Caco-2 (cell line): Measurements from ENCODE around the gene ASXL1. TPM values are rescaled to one million over a fixed set of nuclear protein-coding genes. Genes with fewer than 3 reads are reported as not detected.

ENCODE experiments used
- Bru-seq: library from RNA; stranded (reverse); fragments of 400-500 nt; gene quantifications from one replicate; lab custom pipeline; 2021; lab: Mats Ljungman, UMichigan
- BruChase-seq, 2 experiments: library from RNA; stranded (reverse); fragments of 400-500 nt; gene quantifications; one replicate each; lab custom pipeline; 2021; lab: Mats Ljungman, UMichigan
- BruUV-seq: library from RNA; stranded (reverse); fragments of 400-500 nt; replicated peaks from 2 replicates; lab custom pipeline; 2021; lab: Mats Ljungman, UMichigan
- CTCF ChIA-PET: fragments of 300-600 bp; sonication (Branson Sonifier 250); formaldehyde crosslinking; loops from one replicate; lab custom pipeline; 2022; ENCODE audit warnings: antibody characterized with exemption; lab: Charles Lee
- POLR2A ChIA-PET: fragments of 300-600 bp; sonication (Branson Sonifier 250); formaldehyde crosslinking; loops from one replicate; lab custom pipeline; 2022; ENCODE audit warnings: antibody characterized with exemption; lab: Charles Lee
- DNase-seq, 2 experiments: peaks; one replicate each; pipeline versions ENCODE4 v3.0.0 to v3.0.0-alpha.2; 2020 to 2022
- H3K27me3 ChIP-seq: replicated peaks from 2 replicates; pipeline ENCODE4 v1.6.0; 2011; ENCODE audit warnings: low read length; ENCODE audit not compliant: control insufficient read depth, insufficient read depth
- H3K36me3 ChIP-seq: 2 replicates; pipeline ENCODE4 v1.5.1; 2011; ENCODE audit warnings: low read length; ENCODE audit not compliant: control insufficient read depth, insufficient read depth
- H3K4me1 ChIP-seq: fragments of 250-450 bp; sonication (Bioruptor Pico); 2 replicates; pipeline ENCODE4 v1.5.1; 2020; ENCODE audit warnings: mild to moderate bottlenecking
- H3K4me3 ChIP-seq: 2 replicates; pipeline ENCODE4 v1.5.1; 2011; ENCODE audit warnings: low read depth, mild to moderate bottlenecking, control low read depth, low read length
- H3K9me3 ChIP-seq: fragments of 250-450 bp; sonication (Bioruptor Pico); 2 replicates; pipeline ENCODE4 v1.5.1; 2020; ENCODE audit warnings: mild to moderate bottlenecking, moderate library complexity
- H3K27ac Mint-ChIP-seq: one replicate; pipeline ENCODE4 v1.8.0; 2022; ENCODE audit warnings: mixed read lengths; ENCODE audit not compliant: unreplicated experiment
- H3K27me3 Mint-ChIP-seq: one replicate; pipeline ENCODE4 v1.8.0; 2022; ENCODE audit warnings: mixed read lengths; ENCODE audit not compliant: insufficient read depth, unreplicated experiment
- H3K36me3 Mint-ChIP-seq: one replicate; pipeline ENCODE4 v1.8.0; 2022; ENCODE audit warnings: mild to moderate bottlenecking, mixed read lengths; ENCODE audit not compliant: insufficient read depth, unreplicated experiment
- H3K4me1 Mint-ChIP-seq: one replicate; pipeline ENCODE4 v1.8.0; 2022; ENCODE audit warnings: low read depth, mixed read lengths; ENCODE audit not compliant: unreplicated experiment
- H3K4me3 Mint-ChIP-seq: one replicate; pipeline ENCODE4 v1.8.0; 2022; ENCODE audit warnings: mild to moderate bottlenecking, moderate library complexity, mixed read lengths; ENCODE audit not compliant: unreplicated experiment
- H3K9me3 Mint-ChIP-seq: one replicate; pipeline ENCODE4 v1.8.0; 2022; ENCODE audit warnings: mixed read lengths; ENCODE audit not compliant: unreplicated experiment
- intact Hi-C: fragments of 100-400 bp; cut with micrococcal nuclease; formaldehyde crosslinking; loops from one replicate; pipeline ENCODE4 v1.10.0; 2022; ENCODE audit not compliant: unreplicated experiment
- long read RNA-seq: library from polyadenylated mRNA; stranded (forward); transcript quantifications from one replicate; pipeline ENCODE4 v2.0.0, GENCODE V29; 2022
- total RNA-seq: library from RNA; stranded (reverse); gene quantifications from 2 replicates; pipeline ENCODE4 v1.2.3, GENCODE V29; 2022
- TF ChIP-seq, protein P1 (sequence below), 2 experiments: fragments of 200-600 bp in 1 of 2; IDR thresholded peaks; 1 replicate in 1 of 2; 2 replicates in 1 of 2; pipeline versions ENCODE4 v1.5.1 to v1.8.0; 2011 to 2022; ENCODE audit warnings: antibody characterized with exemption in 1 of 2, control low read depth in 1 of 2, inconsistent platforms in 1 of 2, low read depth in 1 of 2, low read length in 1 of 2, mild to moderate bottlenecking in 1 of 2, moderate library complexity in 1 of 2; ENCODE audit not compliant: insufficient read depth in 1 of 2, severe bottlenecking in 1 of 2, unreplicated experiment in 1 of 2

Gene ASXL1
- total RNA-seq (226 and 233 TPM in 2 replicates), Bru-seq, nascent RNA (percentile 97 among the genes with signal in this experiment), BruChase-seq, experiment 1, labeled RNA remaining after a 2-hour chase (percentile 97 among the genes with signal in this experiment), BruChase-seq, experiment 2, labeled RNA remaining after a 6-hour chase (percentile 95 among the genes with signal in this experiment)
- long read RNA-seq, partial matches to known transcripts: 2 of 54 reads
- long read RNA-seq, other reads (novel, unspliced or antisense): 50 of 54 reads

DNA sequence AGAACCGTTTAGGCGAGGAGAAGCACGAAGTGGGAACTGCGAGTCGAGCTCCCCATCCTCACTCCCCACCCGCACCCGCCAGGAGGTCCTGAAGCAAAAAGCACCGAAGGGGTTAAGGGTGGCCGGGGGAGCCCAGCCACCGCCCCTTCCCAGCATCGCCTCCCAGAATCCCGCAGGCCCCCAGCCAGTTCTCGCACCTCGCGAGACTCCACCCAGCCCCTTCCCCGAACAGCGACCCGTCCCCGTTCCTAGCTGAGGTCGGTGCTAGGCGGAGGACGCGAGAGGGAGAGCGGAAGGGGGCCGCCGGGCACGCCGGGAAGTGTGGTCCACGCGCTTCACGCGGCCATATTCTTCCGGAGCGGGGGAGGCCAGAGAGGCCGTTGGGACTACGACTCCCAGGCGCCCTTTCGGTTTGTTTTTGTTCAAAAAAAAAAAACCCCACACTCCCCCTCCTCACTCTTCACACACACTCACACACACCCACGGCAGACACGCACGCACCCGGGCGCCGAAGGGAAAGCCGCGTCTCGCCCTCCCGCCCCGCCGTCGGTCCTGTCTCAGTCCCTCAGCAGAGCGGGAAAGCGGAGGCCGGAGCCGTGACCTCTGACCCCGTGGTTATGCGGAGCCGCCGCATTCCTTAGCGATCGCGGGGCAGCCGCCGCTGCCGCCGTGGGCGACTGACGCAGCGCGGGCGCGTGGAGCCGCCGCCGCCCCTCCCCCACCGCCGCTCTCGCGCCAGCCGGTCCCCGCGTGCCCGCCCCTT, at the start of gene ASXL1:
Gene ASXL1 (plus strand): TSS at position 463 of the 763 bp plus-strand sequence. CDS start 445 bp downstream, outside the sequence.
- peaks cover 33% of the 10 kb centered on the region for H3K36me3 Mint-ChIP-seq
- intact Hi-C loops: loop anchor here (1.0 to 5.0 kb wide), 8 partner anchors 16 to 151 kb away; partner anchors contain the start of genes PLAGL2 and POFUT1
- Histone ChIP-seq H3K9me3 (no peaks in the 10 kb centered on the region), H3K4me3 (peak within 1 kb of the TSS; percentile 93), H3K36me3 (no peaks in the 10 kb centered on the region), H3K27me3 (no peaks in the 10 kb centered on the region), H3K4me1 (peaks cover 53% of the 10 kb centered on the region)
- no peaks in the 10 kb centered on the region for H3K27me3 Mint-ChIP-seq
- peak within 1 kb of the TSS; percentile 95 for H3K27ac Mint-ChIP-seq
- no TSS peak for BruUV-seq
- DNase-seq: peak; percentile 100
- ChIA-PET CTCF (interaction anchor here (0.6 to 1.0 kb wide), 6 partner anchors 16 to 423 kb away, joined by 3 to 8 read pairs (median 4); no protein-coding TSS in a partner anchor), POLR2A (interaction anchor here (0.6 to 1.2 kb wide), 8 partner anchors 10 to 131 kb away, joined by 3 to 11 read pairs (median 8); no protein-coding TSS in a partner anchor)
- TF ChIP-seq, protein P1, sequence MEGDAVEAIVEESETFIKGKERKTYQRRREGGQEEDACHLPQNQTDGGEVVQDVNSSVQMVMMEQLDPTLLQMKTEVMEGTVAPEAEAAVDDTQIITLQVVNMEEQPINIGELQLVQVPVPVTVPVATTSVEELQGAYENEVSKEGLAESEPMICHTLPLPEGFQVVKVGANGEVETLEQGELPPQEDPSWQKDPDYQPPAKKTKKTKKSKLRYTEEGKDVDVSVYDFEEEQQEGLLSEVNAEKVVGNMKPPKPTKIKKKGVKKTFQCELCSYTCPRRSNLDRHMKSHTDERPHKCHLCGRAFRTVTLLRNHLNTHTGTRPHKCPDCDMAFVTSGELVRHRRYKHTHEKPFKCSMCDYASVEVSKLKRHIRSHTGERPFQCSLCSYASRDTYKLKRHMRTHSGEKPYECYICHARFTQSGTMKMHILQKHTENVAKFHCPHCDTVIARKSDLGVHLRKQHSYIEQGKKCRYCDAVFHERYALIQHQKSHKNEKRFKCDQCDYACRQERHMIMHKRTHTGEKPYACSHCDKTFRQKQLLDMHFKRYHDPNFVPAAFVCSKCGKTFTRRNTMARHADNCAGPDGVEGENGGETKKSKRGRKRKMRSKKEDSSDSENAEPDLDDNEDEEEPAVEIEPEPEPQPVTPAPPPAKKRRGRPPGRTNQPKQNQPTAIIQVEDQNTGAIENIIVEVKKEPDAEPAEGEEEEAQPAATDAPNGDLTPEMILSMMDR (IDR thresholded peaks at IDR 0.05; ENCODE audit: insufficient read depth in 1 of 2, low read depth in 1 of 2, low read length in 1 of 2, severe bottlenecking in 1 of 2, unreplicated experiment in 1 of 2): no peak
- peaks cover 40% of the 10 kb centered on the region for H3K4me1 Mint-ChIP-seq
- peak within 1 kb of the TSS; percentile 77 for H3K4me3 Mint-ChIP-seq
- H3K9me3 Mint-ChIP-seq: no peaks in the 10 kb centered on the region

DNA sequence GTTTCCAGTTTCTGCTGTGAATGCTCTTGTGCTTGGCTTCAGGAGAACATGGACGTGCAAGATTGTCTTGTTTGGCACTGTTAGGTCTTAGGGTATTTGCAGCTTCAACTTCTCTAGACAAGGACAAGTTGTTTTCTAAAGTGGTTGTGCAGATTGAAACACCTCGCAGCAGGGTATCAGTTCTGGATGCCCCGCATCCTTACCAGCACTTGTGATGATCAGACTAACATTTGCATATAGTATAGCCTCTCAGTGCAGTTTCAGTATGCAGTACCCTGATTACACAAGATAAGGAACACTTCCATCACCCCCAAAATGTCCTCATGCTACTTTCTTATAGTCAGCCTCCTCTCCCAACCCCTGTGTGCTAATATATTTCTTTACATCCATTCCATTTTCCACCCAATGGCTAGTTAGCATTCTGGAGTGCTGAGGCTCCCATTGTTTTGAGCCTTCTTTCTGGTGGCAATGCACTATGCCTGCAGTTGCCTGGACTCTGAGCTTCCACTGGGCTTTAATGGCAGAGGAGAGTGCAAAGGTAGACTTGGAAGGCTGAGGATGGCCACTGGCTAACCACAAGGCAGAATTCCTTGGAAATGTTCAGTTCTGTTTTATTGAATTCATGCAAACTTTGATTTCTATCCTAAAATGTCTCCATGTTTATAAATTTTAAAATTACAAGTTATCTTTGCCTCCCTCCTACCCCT, 45.3 kb upstream of the ASXL1 start:
- BruUV-seq: no TSS peak
- intact Hi-C loops: no loop called here
- ChIA-PET CTCF (no interaction called here), POLR2A (no interaction called here)
- peaks cover 14% of the 10 kb centered on the region for H3K36me3 ChIP-seq
- H3K27me3 Mint-ChIP-seq: no peaks in the 10 kb centered on the region
- no peaks in the 10 kb centered on the region for H3K27me3 ChIP-seq
- no peaks in the 10 kb centered on the region for H3K9me3 ChIP-seq
- H3K4me3 ChIP-seq: no peak overlapping the region
- H3K4me1 Mint-ChIP-seq: peaks cover 10% of the 10 kb centered on the region
- no peak overlapping the region for H3K4me3 Mint-ChIP-seq
- no peaks in the 10 kb centered on the region for H3K4me1 ChIP-seq
- peak in 1 of 2 experiments; percentile 38 for DNase-seq
- H3K27ac Mint-ChIP-seq: no peak overlapping the region
- H3K36me3 Mint-ChIP-seq: peaks cover 46% of the 10 kb centered on the region
- TF ChIP-seq, protein P1 (IDR thresholded peaks at IDR 0.05; ENCODE audit: insufficient read depth in 1 of 2, low read depth in 1 of 2, low read length in 1 of 2, severe bottlenecking in 1 of 2, unreplicated experiment in 1 of 2): no peak
- H3K9me3 Mint-ChIP-seq: no peaks in the 10 kb centered on the region

DNA sequence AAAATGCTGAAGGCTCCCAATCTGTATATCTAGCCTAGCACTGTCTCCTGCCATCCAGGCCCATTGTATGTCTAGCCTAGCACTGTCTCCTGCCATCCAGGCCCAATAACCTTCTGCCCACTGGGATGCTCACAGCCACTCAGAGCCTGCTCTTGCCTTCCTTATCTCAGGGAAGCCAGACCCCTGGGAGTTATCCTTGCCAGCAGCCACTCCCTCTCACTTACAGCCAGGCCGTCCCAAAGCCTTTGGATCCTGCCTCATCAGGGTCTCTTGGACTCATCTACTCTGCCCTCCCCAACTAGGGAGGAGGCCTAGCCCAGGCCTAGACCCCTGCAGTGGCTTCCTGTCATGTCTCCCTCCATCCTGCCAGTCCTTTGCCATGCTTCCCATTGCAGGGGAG, 43.4 kb upstream of the ASXL1 start:
- H3K36me3 ChIP-seq: peaks cover 14% of the 10 kb centered on the region

More for the DNA sequence above, 43.4 kb upstream of the ASXL1 start:
- ChIA-PET POLR2A (no interaction called here), CTCF (no interaction called here)
- TF ChIP-seq, protein P1 (IDR thresholded peaks at IDR 0.05; ENCODE audit: insufficient read depth in 1 of 2, low read depth in 1 of 2, low read length in 1 of 2, severe bottlenecking in 1 of 2, unreplicated experiment in 1 of 2): no peak
- Mint-ChIP-seq H3K27me3 (no peaks in the 10 kb centered on the region), H3K27ac (no peak overlapping the region), H3K36me3 (peaks cover 51% of the 10 kb centered on the region), H3K4me3 (no peak overlapping the region), H3K9me3 (no peaks in the 10 kb centered on the region), H3K4me1 (peaks cover 10% of the 10 kb centered on the region)
- H3K4me3 ChIP-seq: no peak overlapping the region
- peak in 1 of 2 experiments; percentile 38 for DNase-seq
- H3K27me3 ChIP-seq: no peaks in the 10 kb centered on the region
- intact Hi-C loops: no loop called here
- H3K4me1 ChIP-seq: no peaks in the 10 kb centered on the region
- BruUV-seq: no TSS peak
- no peaks in the 10 kb centered on the region for H3K9me3 ChIP-seq
